Adipocyte (in vitro differentiated cells): Measurements from ENCODE around the gene CCDC88C.
"Not testable (repeated sequence)": the region's sequence is repeated elsewhere in the genome, so short reads cannot be mapped to it uniquely, and the experiment has no call there.

Source experiments
- DNase-seq: peaks from one replicate; pipeline ENCODE4 v3.0.0-alpha.2; 2015; ENCODE audit warnings: low read depth
- H3K27me3 ChIP-seq: replicated peaks from 2 replicates; pipeline ENCODE4 v1.7.0; 2013; ENCODE audit warnings: mild to moderate bottlenecking, low read length, moderate library complexity; ENCODE audit not compliant: control insufficient read depth, insufficient read depth
- H3K36me3 ChIP-seq: 2 replicates; pipeline ENCODE4 v1.7.0; 2013; ENCODE audit warnings: low read length, mild to moderate bottlenecking, moderate library complexity; ENCODE audit not compliant: control insufficient read depth, insufficient read depth, severe bottlenecking
- H3K4me1 ChIP-seq: 2 replicates; pipeline ENCODE4 v1.7.0; 2013; ENCODE audit warnings: mild to moderate bottlenecking, low read length, moderate library complexity; ENCODE audit not compliant: control insufficient read depth, insufficient read depth
- H3K4me3 ChIP-seq: 2 replicates; pipeline ENCODE4 v1.7.0; 2013; ENCODE audit warnings: mild to moderate bottlenecking, low read length, moderate library complexity
- H3K9ac ChIP-seq: 2 replicates; pipeline ENCODE4 v1.7.0; 2013; ENCODE audit warnings: mild to moderate bottlenecking, low read length, moderate library complexity
- H3K9me3 ChIP-seq: 2 replicates; pipeline ENCODE4 v1.7.0; 2013; ENCODE audit warnings: mild to moderate bottlenecking, low read length, moderate library complexity; ENCODE audit not compliant: control insufficient read depth

Gene CCDC88C

GRCh38 chr14:91415794-91416743 lies 1.6 kb downstream of the CCDC88C start:
- Histone ChIP-seq H3K36me3 (no peaks in the 10 kb centered on the region), H3K9ac (no peak overlapping the region), H3K27me3 (peaks cover 35% of the 10 kb centered on the region), H3K4me1 (peaks cover 22% of the 10 kb centered on the region), H3K4me3 (no peak overlapping the region), H3K9me3 (no peaks in the 10 kb centered on the region)
- no peak for DNase-seq

- Histone ChIP-seq H3K36me3 (no peaks in the 10 kb centered on the region), H3K27me3 (peaks cover 49% of the 10 kb centered on the region), H3K9me3 (no peaks in the 10 kb centered on the region), H3K4me3 (no peak overlapping the region), H3K4me1 (peaks cover 15% of the 10 kb centered on the region), H3K9ac (no peak overlapping the region)
- DNase-seq = no peak
These were observed 3.2 kb downstream of the CCDC88C start for GRCh38 chr14:91414475-91414833.

- DNase-seq = no peak
- Histone ChIP-seq H3K4me3 (no peak overlapping the region), H3K9ac (no peak overlapping the region), H3K9me3 (no peaks in the 10 kb centered on the region), H3K27me3 (peaks cover 49% of the 10 kb centered on the region), H3K36me3 (no peaks in the 10 kb centered on the region), H3K4me1 (peaks cover 8% of the 10 kb centered on the region)
These were observed 3.8 kb downstream of the CCDC88C start for GRCh38 chr14:91413547-91414474.

GRCh38 chr14:91412939-91413338 lies 4.7 kb downstream of the CCDC88C start:
- Histone ChIP-seq H3K4me3 (no peak overlapping the region), H3K27me3 (peaks cover 49% of the 10 kb centered on the region), H3K36me3 (no peaks in the 10 kb centered on the region), H3K9me3 (no peaks in the 10 kb centered on the region), H3K9ac (no peak overlapping the region), H3K4me1 (no peaks in the 10 kb centered on the region)
- DNase-seq = no peak

GRCh38 chr14:91410771-91411536 lies 6.7 kb downstream of the CCDC88C start:
- Histone ChIP-seq H3K4me1 (no peaks in the 10 kb centered on the region), H3K9ac (no peak overlapping the region), H3K27me3 (peaks cover 43% of the 10 kb centered on the region), H3K36me3 (no peaks in the 10 kb centered on the region), H3K4me3 (no peak overlapping the region), H3K9me3 (no peaks in the 10 kb centered on the region)
- DNase-seq = no peak

GRCh38 chr14:91409928-91410718 lies 7.5 kb downstream of the CCDC88C start:
- no peaks in the 10 kb centered on the region for H3K36me3 ChIP-seq
- DNase-seq = no peak
- H3K9ac ChIP-seq = no peak overlapping the region
- H3K27me3 ChIP-seq = peaks cover 48% of the 10 kb centered on the region
- H3K9me3 ChIP-seq = no peaks in the 10 kb centered on the region
- no peaks in the 10 kb centered on the region for H3K4me1 ChIP-seq
- H3K4me3 ChIP-seq = no peak overlapping the region

GRCh38 chr14:91409240-91409639 lies 8.4 kb downstream of the CCDC88C start:
- H3K4me3 ChIP-seq, DNase-seq, H3K4me1 ChIP-seq, H3K36me3 ChIP-seq, H3K9me3 ChIP-seq, H3K9ac ChIP-seq: not testable (repeated sequence)
- peaks cover 54% of the 10 kb centered on the region for H3K27me3 ChIP-seq

- no peak for DNase-seq
- Histone ChIP-seq H3K27me3 (peaks cover 59% of the 10 kb centered on the region), H3K4me3 (no peak overlapping the region)
These were observed 10.6 kb downstream of the CCDC88C start for GRCh38 chr14:91406982-91407381.

GRCh38 chr14:91406451-91406850 lies 11.2 kb downstream of the CCDC88C start:
- Histone ChIP-seq H3K9me3 (no peaks in the 10 kb centered on the region), H3K27me3 (peaks cover 65% of the 10 kb centered on the region), H3K4me1 (peaks cover 3% of the 10 kb centered on the region), H3K36me3 (no peaks in the 10 kb centered on the region), H3K4me3 (no peak overlapping the region), H3K9ac (no peak overlapping the region)
- no peak for DNase-seq

More at GRCh38 chr14:91406982-91407381, 10.6 kb downstream of the CCDC88C start:
- H3K36me3 ChIP-seq = no peaks in the 10 kb centered on the region
- H3K4me1 ChIP-seq = peaks cover 3% of the 10 kb centered on the region
- no peaks in the 10 kb centered on the region for H3K9me3 ChIP-seq
- no peak overlapping the region for H3K9ac ChIP-seq

GRCh38 chr14:91405724-91406435 lies 11.7 kb downstream of the CCDC88C start:
- H3K36me3 ChIP-seq = no peaks in the 10 kb centered on the region
- peaks cover 4% of the 10 kb centered on the region for H3K4me1 ChIP-seq
- H3K9ac ChIP-seq = no peak overlapping the region
- no peak overlapping the region for H3K4me3 ChIP-seq
- no peaks in the 10 kb centered on the region for H3K9me3 ChIP-seq
- H3K27me3 ChIP-seq = peaks cover 59% of the 10 kb centered on the region
- no peak for DNase-seq
